ENCODE results near the gene COL9A3.
"Not testable (repeated sequence)": the region's sequence is repeated elsewhere in the genome, so short reads cannot be mapped to it uniquely, and the experiment has no call there.

Gene COL9A3

DNA sequence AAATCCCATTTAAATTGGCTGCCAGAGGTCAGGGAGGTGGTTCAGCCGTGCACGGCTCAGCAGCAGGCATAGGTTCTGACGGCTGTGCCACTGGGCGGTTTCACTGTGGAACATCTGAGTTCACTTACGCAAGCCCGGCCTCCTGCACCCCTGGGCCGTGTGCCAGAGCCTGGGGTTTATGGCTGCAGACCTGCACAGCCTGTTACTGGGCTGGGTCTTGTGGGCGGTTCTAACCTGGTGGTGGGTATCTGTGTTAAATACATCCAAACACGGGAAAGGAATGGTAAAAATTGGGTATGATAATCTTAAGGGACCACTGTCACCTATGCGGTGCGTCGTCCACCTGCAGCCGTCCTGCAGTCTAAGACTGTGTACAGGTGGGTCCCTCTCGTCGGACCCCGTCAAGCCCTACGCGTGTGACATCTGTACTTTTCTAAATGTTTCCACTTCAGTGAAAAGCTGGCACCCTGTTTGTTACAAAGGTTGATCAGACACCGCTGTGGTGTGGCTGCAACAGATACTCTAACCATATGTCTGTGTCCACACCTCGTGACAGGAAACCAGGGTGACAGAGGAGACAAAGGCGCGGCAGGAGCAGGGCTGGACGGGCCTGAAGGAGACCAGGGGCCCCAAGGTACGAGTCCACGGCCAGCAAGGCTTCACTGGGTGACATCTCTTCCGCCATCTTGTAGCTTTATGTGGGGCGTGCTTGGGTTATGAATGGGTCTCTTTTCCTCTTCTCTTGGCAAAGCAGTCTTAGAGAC lies 21.5 kb downstream of the COL9A3 start:
- DNase-seq, result peak; percentile 63

DNA sequence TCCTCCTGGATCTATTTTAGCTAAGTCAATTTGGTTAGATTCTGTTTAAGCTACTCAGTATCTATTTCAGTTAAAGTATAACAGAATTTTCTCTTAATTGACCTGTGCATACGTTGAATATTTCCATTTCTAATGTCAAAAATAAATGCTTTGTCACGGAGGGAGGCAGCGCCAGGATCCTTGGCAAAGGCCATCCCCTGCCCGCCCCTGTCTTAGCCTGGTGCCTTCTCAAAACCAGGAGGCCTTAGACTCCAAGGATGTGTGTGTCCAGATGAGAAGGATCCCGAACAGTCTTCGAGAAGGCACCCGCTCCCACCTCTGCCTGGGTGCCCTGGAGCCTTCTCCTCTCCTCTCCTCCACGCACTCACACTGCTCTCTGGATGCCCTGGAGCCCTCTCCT lies 22.4 kb downstream of the COL9A3 start:
- DNase-seq, result no peak

DNA sequence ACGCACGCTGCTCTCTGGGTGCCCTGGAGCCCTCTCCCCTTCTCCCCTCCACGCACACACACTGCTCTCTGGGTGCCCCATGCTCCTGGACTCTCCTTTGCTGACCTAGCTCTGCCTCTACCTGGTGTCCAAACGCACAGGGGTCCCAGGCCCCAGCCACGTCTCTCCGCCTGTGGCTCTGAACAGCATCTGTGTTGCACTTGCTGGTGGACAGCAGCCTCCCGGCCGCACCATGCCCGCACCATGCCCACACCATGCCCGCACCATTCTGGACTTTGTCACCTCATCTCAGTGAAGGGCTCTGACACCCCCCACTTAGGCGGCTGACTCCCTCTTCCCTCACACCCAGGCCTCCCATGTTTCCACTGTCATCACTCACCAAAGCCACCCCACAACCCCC lies 23.0 kb downstream of the COL9A3 start:
- no peak for DNase-seq

DNA sequence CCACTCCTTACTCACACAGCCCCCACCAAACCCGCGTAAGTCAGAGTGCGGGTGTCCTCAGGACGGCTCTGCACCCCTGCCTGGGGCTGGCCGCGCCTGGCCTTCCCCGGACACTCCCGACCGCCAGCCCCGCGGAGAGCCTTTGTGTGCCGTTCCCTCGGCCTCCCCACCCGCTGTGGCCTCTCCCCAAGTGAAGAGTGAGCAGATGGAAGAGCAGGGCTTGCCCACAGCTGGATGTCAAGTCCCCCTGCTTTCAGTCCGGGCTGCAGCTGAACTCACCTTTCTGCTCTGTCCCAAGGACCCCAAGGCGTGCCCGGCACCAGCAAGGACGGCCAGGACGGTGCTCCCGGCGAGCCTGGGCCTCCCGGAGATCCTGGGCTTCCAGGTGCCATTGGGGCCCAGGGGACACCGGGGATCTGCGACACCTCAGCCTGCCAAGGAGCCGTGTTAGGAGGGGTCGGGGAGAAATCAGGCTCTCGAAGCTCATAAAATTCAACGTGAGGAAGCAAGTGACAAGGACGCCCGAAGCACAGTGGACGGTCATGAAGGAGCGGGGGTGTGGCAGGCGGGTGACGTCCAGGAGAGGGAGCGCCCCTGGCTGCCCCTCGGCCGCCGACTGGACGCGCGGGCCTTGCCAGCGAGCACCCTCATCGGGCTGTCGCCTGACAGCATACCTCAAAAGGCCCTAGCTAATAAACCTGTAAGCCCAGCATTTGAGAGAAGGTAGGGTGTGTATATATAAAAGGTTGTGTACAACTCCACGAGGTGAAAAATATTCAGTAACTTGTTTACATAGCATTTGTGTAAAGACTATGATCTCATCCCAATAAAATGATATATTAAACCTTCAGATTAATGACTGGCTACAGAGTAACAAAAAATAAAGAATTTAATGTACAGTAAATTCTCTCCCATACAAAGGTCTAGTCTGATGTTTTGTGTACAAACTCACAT lies 23.7 kb downstream of the COL9A3 start:
- DNase-seq, result no peak

- DNase-seq, result no peak
Observed at GRCh38 chr20:62841705-62842212, 24.9 kb downstream of the COL9A3 start.

- DNase-seq, result no peak
Observed at GRCh38 chr20:62843656-62844055, 26.8 kb downstream of the COL9A3 start.

- DNase-seq, result no peak
Observed at GRCh38 chr20:62844182-62844581, 27.3 kb downstream of the COL9A3 start.

DNA sequence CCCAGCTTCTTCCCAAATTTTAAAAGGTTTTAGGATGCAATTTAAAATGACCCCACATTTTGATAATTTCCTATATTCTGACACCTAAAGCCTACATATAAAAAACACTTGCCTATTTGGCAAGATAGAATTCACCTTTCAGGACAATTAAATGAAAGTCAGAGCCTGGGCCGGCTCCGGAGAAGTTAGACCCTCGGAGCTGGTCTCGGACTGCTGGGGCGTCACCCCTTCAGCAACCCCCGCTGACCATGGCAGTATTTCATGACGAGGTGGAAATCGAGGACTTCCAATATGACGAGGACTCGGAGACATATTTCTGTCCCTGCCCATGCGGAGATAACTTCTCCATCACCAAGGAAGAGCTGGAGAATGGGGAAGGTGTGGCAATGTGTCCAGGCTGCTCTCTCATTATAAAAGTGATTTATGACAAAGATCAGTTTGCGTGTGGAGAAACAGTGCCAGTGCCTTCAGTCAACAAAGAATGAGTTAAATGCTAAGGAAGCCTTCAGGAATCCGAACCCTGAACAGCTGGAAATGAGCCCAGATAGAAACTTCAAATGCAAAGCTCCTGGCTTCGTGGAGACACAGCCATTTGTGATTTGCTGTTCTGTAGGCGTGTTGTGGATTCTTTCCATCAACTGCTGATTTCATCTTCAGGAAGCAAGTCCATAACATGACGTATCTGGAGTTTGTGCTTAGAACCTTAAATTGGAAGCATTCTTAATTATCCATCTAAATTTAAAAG lies 28.7 kb downstream of the COL9A3 start:
- DNase-seq, result no peak

GRCh38 chr20:62846166-62846890 lies 29.5 kb downstream of the COL9A3 start:
- DNase-seq, result no peak

DNA sequence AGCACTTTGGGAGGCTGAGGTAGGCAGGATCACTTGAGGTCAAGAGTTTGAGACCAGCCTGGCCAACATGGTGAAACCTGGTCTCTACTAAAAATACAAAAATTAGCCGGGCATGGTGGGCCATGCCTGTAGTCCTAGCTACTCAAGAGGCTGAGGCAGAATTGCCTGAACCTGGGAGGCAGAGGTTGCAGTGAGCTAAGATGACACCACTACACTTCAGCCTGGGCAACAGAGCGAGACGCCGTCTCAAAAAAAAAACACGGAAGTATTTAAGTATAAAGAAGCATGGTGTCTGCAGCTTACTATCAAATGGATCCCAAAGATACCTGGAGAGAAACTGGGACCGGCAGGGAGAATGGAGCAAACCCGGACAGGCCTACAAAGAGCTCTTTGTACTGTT lies 32.1 kb downstream of the COL9A3 start:
- not testable (repeated sequence) for DNase-seq

- no peak for DNase-seq
Observed at GRCh38 chr20:62849431-62849830, 32.6 kb downstream of the COL9A3 start.

DNA sequence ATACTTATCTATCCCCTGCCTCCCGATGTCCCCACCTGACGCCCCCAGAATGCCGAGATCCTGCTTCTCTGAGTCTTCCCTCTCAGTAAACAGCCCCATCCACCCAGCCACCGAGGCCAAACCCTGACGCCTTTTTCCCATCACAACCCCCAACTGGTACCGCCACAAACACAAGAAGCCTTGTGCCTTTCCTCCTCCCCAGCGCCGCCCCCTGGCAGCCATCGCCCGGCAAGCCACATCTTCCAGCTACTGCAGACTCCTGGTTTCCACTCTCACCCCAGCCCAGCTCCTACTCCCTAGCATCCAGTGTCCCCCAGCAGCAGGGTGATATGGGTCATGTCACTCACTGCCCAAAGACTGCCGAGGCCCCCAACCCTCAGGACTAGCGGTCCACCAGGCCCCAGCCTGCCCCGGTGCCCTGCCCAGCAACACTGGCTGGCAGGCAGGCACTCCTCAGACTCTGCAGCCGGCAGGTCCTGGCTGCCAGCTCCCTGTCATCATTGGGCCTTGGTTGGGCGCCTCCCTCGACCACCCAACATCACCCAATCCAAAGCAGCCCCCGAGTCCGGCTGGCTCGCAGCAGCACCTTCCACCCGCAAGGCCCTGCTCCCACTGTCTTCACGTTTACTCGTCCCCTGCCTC lies 33.6 kb downstream of the COL9A3 start:
- DNase-seq, result no peak

DNA sequence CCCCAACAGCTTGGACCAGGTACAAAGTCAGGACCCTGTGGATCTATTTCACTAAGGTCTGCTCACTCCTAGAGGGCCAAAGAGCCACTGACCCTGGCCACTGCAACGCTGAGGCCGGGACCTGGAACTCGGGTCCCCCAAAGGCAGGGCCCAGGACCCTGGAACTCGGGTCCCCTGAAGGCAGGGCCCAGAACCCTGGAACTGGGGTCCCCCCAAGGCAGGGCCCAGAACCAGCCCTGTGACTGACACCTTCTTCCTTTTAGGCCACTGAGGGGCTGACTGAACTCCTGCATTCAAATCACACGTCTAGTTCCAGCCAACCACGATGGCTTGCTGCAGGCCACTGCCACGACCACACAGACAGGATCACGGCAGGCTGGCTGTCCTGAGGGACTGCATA lies 35.3 kb downstream of the COL9A3 start:
- DNase-seq, result no peak

DNA sequence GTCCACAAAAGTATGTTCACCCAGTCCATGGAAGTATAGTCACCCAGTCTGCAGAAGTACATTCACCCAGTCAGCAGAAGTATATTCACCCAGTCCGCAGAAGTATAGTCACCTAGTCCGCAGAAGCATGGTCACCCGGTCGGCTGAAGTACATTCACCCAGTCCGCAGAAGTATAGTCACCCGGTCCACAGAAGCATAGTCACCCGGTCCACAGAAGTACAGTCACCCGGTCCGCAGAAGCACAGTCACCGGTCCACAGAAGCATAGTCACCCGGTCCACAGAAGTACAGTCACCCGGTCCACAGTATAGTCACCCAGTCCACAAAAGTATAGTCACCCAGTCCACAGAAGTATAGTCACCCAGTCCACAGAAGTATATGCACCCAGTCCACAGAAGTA lies 36.0 kb downstream of the COL9A3 start:
- DNase-seq, result no peak

- DNase-seq, result not testable (repeated sequence)
Observed at GRCh38 chr20:62853304-62853703, 36.5 kb downstream of the COL9A3 start.

DNA sequence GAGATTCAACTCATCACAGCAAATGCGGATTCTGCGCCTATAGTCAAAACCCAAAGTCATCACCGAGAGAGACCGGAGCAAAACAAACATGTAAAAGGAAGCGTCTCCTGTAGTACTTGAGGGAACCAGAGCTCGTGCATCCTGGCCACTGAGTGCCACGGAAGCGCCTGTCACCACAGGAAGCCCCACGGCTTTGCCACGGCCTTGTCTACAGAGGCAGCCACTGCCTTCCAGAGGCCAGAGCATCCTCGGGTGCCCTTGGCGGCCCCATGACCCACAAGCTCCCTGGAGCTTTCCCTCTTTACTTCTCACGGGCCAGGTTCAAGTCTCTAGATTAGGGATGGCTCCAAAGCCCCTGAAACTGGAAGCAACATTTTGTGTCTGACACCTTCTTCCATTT lies 37.3 kb downstream of the COL9A3 start:
- DNase-seq, result no peak

- no peak for DNase-seq
Observed at GRCh38 chr20:62855120-62855519, 38.3 kb downstream of the COL9A3 start.

GRCh38 chr20:62856931-62857619 lies 40.2 kb downstream of the COL9A3 start:
- DNase-seq, result no peak

GRCh38 chr20:62858058-62858830 lies 41.4 kb downstream of the COL9A3 start:
- DNase-seq, result no peak

- DNase-seq, result no peak
Observed at GRCh38 chr20:62859721-62860120, 42.9 kb downstream of the COL9A3 start.

Data from NCI-H1092 treated with DMSO at 0.1 percent for 48 hours (cell line).